B cell (primary cell): ENCODE results near the gene GALNT17.

Source experiments
- CTCF ChIP-seq: fragments of 200-600 bp; IDR thresholded peaks from one replicate; pipeline ENCODE4 v1.8.0; 2022; ENCODE audit warnings: antibody characterized with exemption, mild to moderate bottlenecking
- EZH2 ChIP-seq: IDR thresholded peaks from 2 replicates; pipeline ENCODE4 v1.6.1; 2012; ENCODE audit warnings: borderline replicate concordance, low read depth, mild to moderate bottlenecking, moderate library complexity, low read length; ENCODE audit not compliant: insufficient read depth, poor library complexity, severe bottlenecking

GRCh38 chr7:71148098-71148497, 16.2 kb downstream of the GALNT17 start:
- no peak for TF ChIP-seq CTCF
- TF ChIP-seq EZH2: no peak
